ENCODE measurements around the gene TINCR. TPM values are rescaled to one million over a fixed set of nuclear protein-coding genes. Genes with fewer than 3 reads are reported as not detected.

Gene TINCR
- total RNA-seq, 1 experiment from 2014 or later = 0.17 TPM

DNA sequence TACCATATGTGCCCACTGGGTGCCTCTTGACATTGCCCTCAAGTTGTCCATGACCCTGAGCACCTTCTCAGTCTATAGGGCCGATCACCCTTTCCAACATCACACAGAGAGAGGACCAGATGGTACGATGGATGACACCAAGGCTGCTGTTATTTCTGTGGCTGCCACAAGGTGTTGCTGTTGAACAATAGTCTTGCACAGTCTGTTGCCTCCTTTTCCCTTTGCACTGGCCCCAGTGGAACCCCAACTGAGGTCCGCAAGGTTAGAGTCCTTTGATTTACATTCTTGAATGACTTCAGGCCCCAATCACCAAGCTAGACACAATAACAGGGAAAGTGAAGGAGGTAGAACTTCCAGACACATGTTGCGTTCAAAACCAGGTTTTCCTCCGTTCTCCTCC, 52.0 kb downstream of the TINCR start:
- no peaks in the 10 kb centered on the region for H4K20me1 ChIP-seq (ENCODE audit: control insufficient read depth, insufficient read depth, insufficient read length)
- Mint-ChIP-seq H3K27me3 (ENCODE audit: low read depth) (peaks cover 80% of the 10 kb centered on the region), H3K9me3 (peaks cover 28 to 34% of the 10 kb centered on the region in 2 experiments), H3K36me3 (ENCODE audit: insufficient read depth in 1 of 3, low read depth in 3 of 3) (peaks cover 4 to 12% (median 11%) of the 10 kb centered on the region in 3 experiments; a peak in 5 of 7 replicates), H3K4me1 (no peaks in the 10 kb centered on the region), H3K4me3 (no peak overlapping the region), H3K27ac (no peak overlapping the region)
- H3K79me1 ChIP-seq (ENCODE audit: insufficient read depth, low read depth, low read length, poor library complexity, severe bottlenecking) = no peaks in the 10 kb centered on the region
- no CpG with 5 or more reads among the region's 5 CpGs for WGBS (ENCODE audit: extremely low coverage, insufficient read length, low lambda C conversion rate)
- H3K27ac ChIP-seq (ENCODE audit: insufficient read length, low read depth, low read length) = no peak overlapping the region
- no peaks in the 10 kb centered on the region for H3K9me3 ChIP-seq (ENCODE audit: control insufficient read depth, low read depth, low read length)
- no peak overlapping the region for H2BK12ac ChIP-seq (ENCODE audit: insufficient read length, low read depth, low read length)
- no peak overlapping the region for H3K9ac ChIP-seq (ENCODE audit: extremely low read depth, insufficient read length, low read length)
- no peaks in the 10 kb centered on the region for H3K79me2 ChIP-seq (ENCODE audit: insufficient read depth, low read length)
- H2BK120ac ChIP-seq (ENCODE audit: low read depth, low read length, poor library complexity, severe bottlenecking) = no peak overlapping the region
- H3K23me2 ChIP-seq (ENCODE audit: insufficient read length, low read depth, low read length, poor library complexity, severe bottlenecking) = no peaks in the 10 kb centered on the region
- H3K4me1 ChIP-seq (ENCODE audit: insufficient read depth, low read length) = no peaks in the 10 kb centered on the region
- H2AFZ ChIP-seq (ENCODE audit: low read length) = no peak overlapping the region
- no peak overlapping the region for H2AK5ac ChIP-seq (ENCODE audit: insufficient read length, low read length)
- no peak overlapping the region for H2BK15ac ChIP-seq (ENCODE audit: low read depth, low read length)
- no peak overlapping the region for H4K5ac ChIP-seq (ENCODE audit: insufficient read length, low read depth, low read length)
- H3T11ph ChIP-seq (ENCODE audit: low read length) = no peak overlapping the region
- no peak overlapping the region for H2BK20ac ChIP-seq (ENCODE audit: low read depth, low read length, poor library complexity, severe bottlenecking)
- no peak overlapping the region for H3K14ac ChIP-seq (ENCODE audit: insufficient read depth, low read length)
- H2BK5ac ChIP-seq (ENCODE audit: insufficient read length, low read length) = no peak overlapping the region
- no peak overlapping the region for H3K56ac ChIP-seq (ENCODE audit: insufficient read length, low read depth, low read length)
- H3K18ac ChIP-seq (ENCODE audit: insufficient read length, low read depth, low read length) = no peak overlapping the region
- no peak overlapping the region for H3K23ac ChIP-seq (ENCODE audit: insufficient read length, low read depth, low read length)
- no peak overlapping the region for H3K4me2 ChIP-seq (ENCODE audit: insufficient read depth, insufficient read length, low read length)
- TF ChIP-seq, protein P1, sequence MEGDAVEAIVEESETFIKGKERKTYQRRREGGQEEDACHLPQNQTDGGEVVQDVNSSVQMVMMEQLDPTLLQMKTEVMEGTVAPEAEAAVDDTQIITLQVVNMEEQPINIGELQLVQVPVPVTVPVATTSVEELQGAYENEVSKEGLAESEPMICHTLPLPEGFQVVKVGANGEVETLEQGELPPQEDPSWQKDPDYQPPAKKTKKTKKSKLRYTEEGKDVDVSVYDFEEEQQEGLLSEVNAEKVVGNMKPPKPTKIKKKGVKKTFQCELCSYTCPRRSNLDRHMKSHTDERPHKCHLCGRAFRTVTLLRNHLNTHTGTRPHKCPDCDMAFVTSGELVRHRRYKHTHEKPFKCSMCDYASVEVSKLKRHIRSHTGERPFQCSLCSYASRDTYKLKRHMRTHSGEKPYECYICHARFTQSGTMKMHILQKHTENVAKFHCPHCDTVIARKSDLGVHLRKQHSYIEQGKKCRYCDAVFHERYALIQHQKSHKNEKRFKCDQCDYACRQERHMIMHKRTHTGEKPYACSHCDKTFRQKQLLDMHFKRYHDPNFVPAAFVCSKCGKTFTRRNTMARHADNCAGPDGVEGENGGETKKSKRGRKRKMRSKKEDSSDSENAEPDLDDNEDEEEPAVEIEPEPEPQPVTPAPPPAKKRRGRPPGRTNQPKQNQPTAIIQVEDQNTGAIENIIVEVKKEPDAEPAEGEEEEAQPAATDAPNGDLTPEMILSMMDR (conservative IDR thresholded peaks at IDR 0.05) = peak; percentile 71
- no peaks in the 10 kb centered on the region for H3K27me3 ChIP-seq (ENCODE audit: insufficient read depth, low read length)
- no peak overlapping the region for H4K8ac ChIP-seq (replicated peaks; ENCODE audit: insufficient read length, low read depth, low read length)
- no peak overlapping the region for H3K4ac ChIP-seq (ENCODE audit: low read depth, low read length)
- no peak for DNase-seq
- H4K91ac ChIP-seq (ENCODE audit: insufficient read length, low read depth, low read length) = no peak overlapping the region
